B cell (primary cell): ENCODE measurements around the gene CRIP3. TPM values are rescaled to one million over a fixed set of nuclear protein-coding genes. Genes with fewer than 3 reads are reported as not detected.

Source experiments
- ATAC-seq: fragments of 200-7000 bp; cut with Tn5 transposase; one replicate; pipeline ENCODE4 v1.10.0; 2021; ENCODE audit warnings: low read depth, mild to moderate bottlenecking, moderate number of reproducible peaks, moderate library complexity
- CTCF ChIA-PET: fragments of 350-600 bp; sonication (Branson Sonifier 250); formaldehyde crosslinking; loops from one replicate; lab custom pipeline; 2021; ENCODE audit warnings: antibody characterized with exemption, inconsistent platforms; lab: Charles Lee
- POLR2A ChIA-PET: fragments of 350-600 bp; sonication (Branson Sonifier 250); formaldehyde crosslinking; loops from one replicate; lab custom pipeline; 2021; ENCODE audit warnings: antibody characterized with exemption; lab: Charles Lee
- DNase-seq: peaks from one replicate; pipeline ENCODE4 v3.0.0; 2013
- H2AFZ ChIP-seq: 2 replicates; pipeline ENCODE4 v1.6.1; 2012; ENCODE audit warnings: mild to moderate bottlenecking, low read depth, low read length; ENCODE audit not compliant: insufficient read depth, poor library complexity, severe bottlenecking
- H3K27ac ChIP-seq, 2 donors: 1 replicate in 1 of 2; 2 replicates in 1 of 2; pipeline ENCODE4 v1.5.1; 2012 to 2013; ENCODE audit warnings: low read length in 2 of 2, mild to moderate bottlenecking in 2 of 2, moderate library complexity in 1 of 2
- H3K27me3 ChIP-seq, 4 experiments: fragments of 200-600 bp in 1 of 4; sonication (generic) in 1 of 4; replicated peaks in 1 of 4; 1 replicate in 2 of 4; 2 replicates in 2 of 4; pipeline versions ENCODE4 v1.6.1 to v1.7.0; 2013 to 2016; ENCODE audit warnings: low read length in 3 of 4, mild to moderate bottlenecking in 2 of 4, mixed read lengths in 1 of 4, moderate library complexity in 1 of 4; ENCODE audit not compliant: insufficient read depth in 4 of 4, control insufficient read depth in 3 of 4; ENCODE audit errors: control extremely low read depth in 1 of 4
- H3K36me3 ChIP-seq, 2 experiments: replicated peaks in 1 of 2; 1 replicate in 1 of 2; 2 replicates in 1 of 2; pipeline versions ENCODE4 v1.6.1 to v1.7.1; 2013; ENCODE audit warnings: low read length in 1 of 2; ENCODE audit not compliant: insufficient read depth in 2 of 2, control insufficient read depth in 1 of 2; ENCODE audit errors: control extremely low read depth in 1 of 2, extremely low read depth in 1 of 2
- H3K4me1 ChIP-seq, 2 donors: fragments of 200-600 bp in 1 of 2; sonication (generic) in 1 of 2; 1 replicate in 1 of 2; 2 replicates in 1 of 2; pipeline versions ENCODE4 v1.5.1 to v1.6.1; 2013 to 2017; ENCODE audit warnings: low read length in 2 of 2; ENCODE audit not compliant: control insufficient read depth in 2 of 2, insufficient read depth in 2 of 2
- H3K4me2 ChIP-seq: replicated peaks from 2 replicates; pipeline ENCODE3; 2012; ENCODE audit warnings: mild to moderate bottlenecking, low read depth, low read length; ENCODE audit not compliant: poor library complexity, severe bottlenecking
- H3K4me3 ChIP-seq, 5 experiments: fragments of 200-600 bp in 1 of 5; sonication (generic) in 1 of 5; 1 replicate in 3 of 5; 2 replicates in 2 of 5; pipeline versions ENCODE4 v1.5.1 to v1.7.0; 2011 to 2016; ENCODE audit warnings: low read length in 4 of 5, mild to moderate bottlenecking in 4 of 5, low read depth in 2 of 5, control low read depth in 1 of 5, moderate library complexity in 1 of 5; ENCODE audit not compliant: insufficient read depth in 1 of 5; ENCODE audit errors: control extremely low read depth in 1 of 5, extremely low read depth in 1 of 5
- H3K79me2 ChIP-seq: fragments of 200-600 bp; sonication (generic); one replicate; pipeline ENCODE4 v1.6.0; 2016; ENCODE audit warnings: low read length; ENCODE audit not compliant: control insufficient read depth, insufficient read depth
- H3K9ac ChIP-seq: fragments of 200-600 bp; sonication (generic); 2 replicates; pipeline ENCODE4 v1.6.1; 2017; ENCODE audit warnings: mild to moderate bottlenecking, low read length, moderate library complexity
- H3K9me3 ChIP-seq, 3 donors: one replicate each; pipeline versions ENCODE4 v1.6.1 to v1.7.1; 2013; ENCODE audit warnings: low read length in 2 of 3; ENCODE audit not compliant: control insufficient read depth in 2 of 3, insufficient read depth in 1 of 3; ENCODE audit errors: control extremely low read depth in 1 of 3
- H4K20me1 ChIP-seq: 2 replicates; pipeline ENCODE4 v1.6.0; 2012; ENCODE audit warnings: mild to moderate bottlenecking, low read length; ENCODE audit not compliant: insufficient read depth, control insufficient read depth, poor library complexity, severe bottlenecking
- H3K27ac Mint-ChIP-seq: one replicate; pipeline ENCODE4 v1.8.0; 2021; ENCODE audit warnings: mixed read lengths
- H3K27me3 Mint-ChIP-seq: one replicate; pipeline ENCODE4 v1.8.0; 2021; ENCODE audit warnings: mixed read lengths
- H3K4me1 Mint-ChIP-seq: one replicate; pipeline ENCODE4 v1.8.0; 2021; ENCODE audit warnings: mixed read lengths
- H3K4me3 Mint-ChIP-seq: one replicate; pipeline ENCODE4 v1.8.0; 2021; ENCODE audit warnings: mixed read lengths
- H3K9me3 Mint-ChIP-seq: one replicate; pipeline ENCODE4 v1.8.0; 2022; ENCODE audit warnings: mixed read lengths; ENCODE audit not compliant: insufficient read depth
- EZH2 ChIP-seq: IDR thresholded peaks from 2 replicates; pipeline ENCODE4 v1.6.1; 2012; ENCODE audit warnings: borderline replicate concordance, low read depth, mild to moderate bottlenecking, moderate library complexity, low read length; ENCODE audit not compliant: insufficient read depth, poor library complexity, severe bottlenecking
- WGBS: methylation state at CpG from one replicate; pipeline ENCODE4 v1.1.5; 2013; ENCODE audit warnings: missing lambda C conversion rate; ENCODE audit not compliant: insufficient coverage; 5-methylcytosine and 5-hydroxymethylcytosine counted together
- intact Hi-C: fragments of 100-400 bp; cut with micrococcal nuclease; formaldehyde crosslinking; loops from one replicate; pipeline ENCODE4 v1.10.0; 2022
- polyA plus RNA-seq: library from polyadenylated mRNA; depleted of rRNA; stranded (reverse); fragments of >200 nt; gene quantifications from 2 replicates; pipeline ENCODE4 v1.2.3, GENCODE V29; 2012
- total RNA-seq, 2 donors: library from RNA; stranded (reverse); fragments of 120-200 nt in 1 of 2; gene quantifications; 1 replicate in 1 of 2; 2 replicates in 1 of 2; pipeline versions ENCODE4 v1.2.3 to v1.2.4, GENCODE V29; 2013 to 2022
- TF ChIP-seq, protein P1 (sequence below): fragments of 200-600 bp; IDR thresholded peaks from one replicate; pipeline ENCODE4 v1.8.0; 2022; ENCODE audit warnings: antibody characterized with exemption, mild to moderate bottlenecking

The CRIP3 gene
- total and polyA plus RNA-seq, 2 donors (not counting 1 experiment from before 2014, with no cell fraction given): 25.8 to 64.6 TPM

DNA sequence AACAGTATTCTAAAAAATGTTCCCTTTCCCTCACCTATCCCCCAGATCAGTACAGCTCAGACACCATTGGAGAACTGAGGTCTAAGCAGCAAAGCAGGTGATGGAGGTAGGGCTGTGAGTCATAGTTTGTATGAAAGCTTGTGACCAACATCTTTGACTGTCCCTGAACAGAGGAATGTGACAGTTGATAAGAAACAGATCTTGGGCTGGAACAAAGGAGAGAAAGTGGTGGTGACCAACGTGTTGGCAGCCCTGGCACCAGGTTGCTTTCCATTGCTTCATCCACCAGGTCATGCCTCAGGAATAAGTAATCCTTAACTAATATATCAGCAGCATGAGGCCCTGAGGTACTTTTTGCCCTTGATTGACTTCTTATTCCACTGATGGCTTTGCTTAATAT, 19.9 kb upstream of the CRIP3 start:
- H3K27ac Mint-ChIP-seq: no peak overlapping the region

DNA sequence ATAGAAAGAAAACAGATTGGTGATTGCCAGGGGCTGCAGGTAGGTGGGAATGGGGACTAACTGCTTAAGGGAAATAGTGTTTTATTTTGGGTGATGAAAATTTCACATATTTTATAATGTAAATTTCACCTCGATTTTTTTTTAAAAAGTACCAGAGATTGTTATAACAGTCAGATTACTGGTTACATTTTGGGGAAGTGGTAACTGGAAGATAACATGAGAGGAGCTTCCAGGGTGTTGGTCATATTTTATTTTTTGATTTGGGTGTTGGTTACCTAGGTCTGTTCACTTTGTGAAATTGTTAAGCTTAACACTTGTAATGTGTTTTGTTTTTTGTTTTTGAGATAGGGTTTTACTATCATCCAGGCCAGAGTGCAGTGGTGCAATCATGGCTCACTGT, 17.2 kb upstream of the CRIP3 start:
- no CpG with 5 or more reads among the region's 1 CpG for WGBS
- H4K20me1 ChIP-seq: no peaks in the 10 kb centered on the region
- no peaks in the 10 kb centered on the region for H3K27me3 Mint-ChIP-seq
- intact Hi-C loops: no loop called here
- TF ChIP-seq, protein P1, sequence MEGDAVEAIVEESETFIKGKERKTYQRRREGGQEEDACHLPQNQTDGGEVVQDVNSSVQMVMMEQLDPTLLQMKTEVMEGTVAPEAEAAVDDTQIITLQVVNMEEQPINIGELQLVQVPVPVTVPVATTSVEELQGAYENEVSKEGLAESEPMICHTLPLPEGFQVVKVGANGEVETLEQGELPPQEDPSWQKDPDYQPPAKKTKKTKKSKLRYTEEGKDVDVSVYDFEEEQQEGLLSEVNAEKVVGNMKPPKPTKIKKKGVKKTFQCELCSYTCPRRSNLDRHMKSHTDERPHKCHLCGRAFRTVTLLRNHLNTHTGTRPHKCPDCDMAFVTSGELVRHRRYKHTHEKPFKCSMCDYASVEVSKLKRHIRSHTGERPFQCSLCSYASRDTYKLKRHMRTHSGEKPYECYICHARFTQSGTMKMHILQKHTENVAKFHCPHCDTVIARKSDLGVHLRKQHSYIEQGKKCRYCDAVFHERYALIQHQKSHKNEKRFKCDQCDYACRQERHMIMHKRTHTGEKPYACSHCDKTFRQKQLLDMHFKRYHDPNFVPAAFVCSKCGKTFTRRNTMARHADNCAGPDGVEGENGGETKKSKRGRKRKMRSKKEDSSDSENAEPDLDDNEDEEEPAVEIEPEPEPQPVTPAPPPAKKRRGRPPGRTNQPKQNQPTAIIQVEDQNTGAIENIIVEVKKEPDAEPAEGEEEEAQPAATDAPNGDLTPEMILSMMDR: no peak
- no peak for TF ChIP-seq EZH2
- no peak overlapping the region for H3K27ac Mint-ChIP-seq
- H3K4me1 ChIP-seq: peaks cover 20 to 25% of the 10 kb centered on the region in 2 donors
- no peak for ATAC-seq
- POLR2A ChIA-PET: no interaction called here
- no peak overlapping the region for H3K4me2 ChIP-seq
- H3K36me3 ChIP-seq: peaks cover 6 to 11% of the 10 kb centered on the region in 2 experiments
- H3K4me1 Mint-ChIP-seq: peaks cover 34% of the 10 kb centered on the region
- no peak overlapping the region for H3K4me3 Mint-ChIP-seq
- no peak overlapping the region for H3K4me3 ChIP-seq
- peaks cover 10% of the 10 kb centered on the region for H3K79me2 ChIP-seq
- H3K9me3 Mint-ChIP-seq: peaks cover 2% of the 10 kb centered on the region
- no peaks in the 10 kb centered on the region for H3K27me3 ChIP-seq
- no peaks in the 10 kb centered on the region for H3K9me3 ChIP-seq
- DNase-seq: no peak
- no peak overlapping the region for H3K9ac ChIP-seq
- CTCF ChIA-PET: interaction anchor here (1.0 to 1.1 kb wide), 2 partner anchors 8 to 176 kb away, joined by 3 read pairs; no protein-coding TSS in a partner anchor
- H2AFZ ChIP-seq: no peak overlapping the region
- H3K27ac ChIP-seq: no peak overlapping the region

More for the DNA sequence above, 19.9 kb upstream of the CRIP3 start:
- H3K4me3 ChIP-seq: no peak overlapping the region
- no peak for DNase-seq
- ChIA-PET POLR2A (no interaction called here), CTCF (interaction anchor here (1.1 kb wide), 1 partner anchor 20 kb away, joined by 3 read pairs; the partner anchor contains the start of gene CRIP3)
- H3K4me2 ChIP-seq: no peak overlapping the region
- no peak overlapping the region for H2AFZ ChIP-seq
- TF ChIP-seq EZH2: no peak
- TF ChIP-seq, protein P1: no peak
- peaks cover 7 to 11% of the 10 kb centered on the region in 2 donors for H3K4me1 ChIP-seq
- no peaks in the 10 kb centered on the region for H3K9me3 Mint-ChIP-seq
- H3K9me3 ChIP-seq: no peaks in the 10 kb centered on the region
- intact Hi-C loops: no loop called here
- H3K9ac ChIP-seq: no peak overlapping the region
- no peak for ATAC-seq
- H3K4me1 Mint-ChIP-seq: peaks cover 21% of the 10 kb centered on the region
- no peaks in the 10 kb centered on the region for H4K20me1 ChIP-seq
- no peaks in the 10 kb centered on the region for H3K27me3 Mint-ChIP-seq
- no CpG with 5 or more reads among the region's 1 CpG for WGBS
- no peak overlapping the region for H3K4me3 Mint-ChIP-seq
- H3K79me2 ChIP-seq: peaks cover 10% of the 10 kb centered on the region
- peaks cover 6 to 16% of the 10 kb centered on the region in 2 experiments for H3K36me3 ChIP-seq
- no peaks in the 10 kb centered on the region for H3K27me3 ChIP-seq
- H3K27ac ChIP-seq: no peak overlapping the region
